ENCODE results near the gene PRTFDC1.

- no peak for TF ChIP-seq CTCF (optimal IDR thresholded peaks at IDR 0.05 in 1 of 3, IDR thresholded peaks at IDR 0.05 in 1 of 3, conservative IDR thresholded peaks at IDR 0.05 in 1 of 3; ENCODE audit: extremely low read depth in 1 of 3, insufficient read depth in 2 of 3, low read length in 3 of 3)
- TF ChIP-seq EZH2 (IDR thresholded peaks at IDR 0.05; ENCODE audit: low read length), result no peak
These were observed 41.8 kb downstream of the PRTFDC1 start for GRCh38 chr10:24910574-24910973.
